HG03469 (cell line): ENCODE data around the gene CD84.
"Not testable (repeated sequence)": the region's sequence is repeated elsewhere in the genome, so short reads cannot be mapped to it uniquely, and the experiment has no call there.

Experiments used
- ATAC-seq: cut with Tn5 transposase; IDR thresholded peaks from one replicate; pipeline ENCODE4 v1.9.1; 2021; ENCODE audit warnings: mild to moderate bottlenecking, moderate library complexity, moderate number of reproducible peaks; ENCODE audit not compliant: unreplicated experiment

The CD84 gene, protein sequence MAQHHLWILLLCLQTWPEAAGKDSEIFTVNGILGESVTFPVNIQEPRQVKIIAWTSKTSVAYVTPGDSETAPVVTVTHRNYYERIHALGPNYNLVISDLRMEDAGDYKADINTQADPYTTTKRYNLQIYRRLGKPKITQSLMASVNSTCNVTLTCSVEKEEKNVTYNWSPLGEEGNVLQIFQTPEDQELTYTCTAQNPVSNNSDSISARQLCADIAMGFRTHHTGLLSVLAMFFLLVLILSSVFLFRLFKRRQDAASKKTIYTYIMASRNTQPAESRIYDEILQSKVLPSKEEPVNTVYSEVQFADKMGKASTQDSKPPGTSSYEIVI

DNA sequence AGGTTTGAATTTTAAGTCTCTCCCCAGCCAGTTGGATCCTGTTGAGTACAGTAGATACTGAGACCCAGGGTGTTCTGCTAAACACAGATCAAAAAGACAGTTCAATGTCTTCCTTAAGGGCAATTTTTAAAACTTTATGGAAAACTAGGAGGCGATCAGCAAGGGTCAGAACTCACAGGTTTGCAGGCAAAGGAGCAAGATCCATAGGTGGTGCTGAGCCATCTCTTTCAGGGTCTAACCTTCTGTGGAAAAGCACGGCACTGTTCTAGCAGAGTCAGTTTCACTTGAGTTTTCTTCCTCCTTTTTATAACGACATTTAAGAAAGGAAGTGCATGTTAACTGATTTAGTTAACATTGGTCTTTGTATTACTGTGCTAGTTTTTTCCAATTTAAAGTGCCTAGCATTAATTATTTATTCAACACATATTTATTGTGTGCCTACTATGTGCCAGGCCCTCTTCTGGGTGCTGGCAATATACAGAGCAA is at the start of gene CD84:
TSS of gene CD84 (minus strand) at position 281 of the 486 bp plus-strand sequence. CDS start at position 222, 59 bp downstream.
- ATAC-seq, result no peak

DNA sequence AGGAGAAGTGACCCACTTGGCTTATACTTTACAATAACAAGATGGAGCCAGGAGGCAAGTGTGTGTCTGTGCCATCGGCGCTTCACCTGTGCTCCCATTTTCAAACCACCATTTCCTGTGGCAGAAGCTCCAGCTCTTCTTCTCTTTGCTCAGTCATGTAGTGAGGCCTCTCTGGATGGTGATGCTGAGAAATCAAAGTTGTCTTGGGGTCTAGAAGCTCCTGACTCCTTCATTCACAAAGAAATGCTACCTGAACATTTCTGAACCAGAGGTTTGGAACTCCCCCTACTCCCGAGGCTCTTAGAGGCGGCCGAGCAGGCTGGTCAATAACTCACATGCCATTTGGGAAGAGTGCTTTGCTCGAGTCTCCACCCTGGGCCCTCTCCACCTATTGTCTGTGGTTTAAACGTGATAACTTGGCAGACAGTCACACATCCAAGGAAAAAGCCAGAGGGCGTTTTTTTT is 49.5 kb upstream of the CD84 start:
- no peak for ATAC-seq

DNA sequence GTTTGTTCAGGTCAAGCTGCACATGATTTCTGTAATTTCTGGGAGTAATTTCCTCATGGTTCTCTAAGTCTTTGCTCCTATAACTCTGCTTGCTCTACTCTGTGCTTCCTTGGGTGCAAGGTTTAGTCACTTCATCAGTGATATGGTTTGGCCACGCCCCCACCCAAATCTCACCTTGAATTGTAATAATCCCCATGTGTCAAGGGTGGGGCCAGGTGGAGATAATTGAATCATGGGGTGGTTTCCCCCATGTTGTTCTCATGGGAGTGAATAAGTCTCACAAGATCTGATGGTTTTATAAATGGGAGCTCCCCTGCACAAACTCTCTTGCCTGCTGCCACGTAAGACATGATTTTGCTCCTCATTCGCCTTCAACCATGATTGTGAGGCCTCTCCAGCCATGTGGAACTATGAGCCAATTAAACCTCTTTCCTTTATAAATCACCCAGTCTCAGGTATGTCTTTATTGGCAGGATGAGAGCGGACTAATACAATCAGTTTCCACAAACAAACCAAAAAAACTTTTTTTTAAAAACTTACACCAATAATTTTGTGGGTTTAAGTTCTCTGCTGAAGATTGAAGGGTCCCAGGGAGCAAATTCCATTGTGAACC is 48.5 kb upstream of the CD84 start:
- not testable (repeated sequence) for ATAC-seq

DNA sequence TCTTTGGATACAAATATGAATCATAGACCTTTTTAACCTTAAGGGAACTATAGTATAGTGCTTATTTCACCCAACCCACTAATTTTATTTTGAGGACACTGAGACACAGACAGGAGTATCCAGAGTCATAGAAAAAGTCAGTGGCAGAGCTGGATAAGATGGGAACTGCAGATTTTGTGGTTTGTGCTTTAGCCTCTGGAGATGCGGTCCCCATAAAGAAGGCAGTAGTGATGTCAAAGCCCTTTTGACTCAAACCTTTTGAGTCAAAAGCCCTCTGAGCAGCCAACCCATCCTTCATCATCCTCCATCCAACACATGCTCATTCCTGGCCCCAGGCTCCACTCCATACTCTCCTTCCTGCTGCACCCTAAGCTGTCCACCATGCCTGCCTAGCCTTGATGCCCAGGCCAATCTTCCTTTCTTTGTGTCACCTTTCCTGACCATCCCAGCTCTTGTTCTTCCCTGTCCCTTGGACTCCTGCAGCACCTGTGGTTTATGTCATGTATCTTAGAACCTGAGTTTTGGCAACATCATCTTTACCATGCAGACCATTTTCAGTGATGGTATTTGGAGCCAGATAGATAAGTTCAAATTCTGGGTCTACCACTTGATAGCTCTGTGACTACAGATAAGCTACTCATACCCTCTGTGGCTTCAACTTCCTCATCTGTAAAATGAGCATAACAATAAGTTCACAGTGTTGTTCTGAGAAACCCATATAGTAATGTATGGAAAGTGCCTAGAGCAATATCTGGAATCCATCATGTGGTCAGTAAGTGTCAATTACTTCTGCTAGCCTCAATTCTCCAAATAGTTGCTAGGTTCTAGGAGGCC is 47.4 kb upstream of the CD84 start:
- peak; percentile 22 for ATAC-seq

DNA sequence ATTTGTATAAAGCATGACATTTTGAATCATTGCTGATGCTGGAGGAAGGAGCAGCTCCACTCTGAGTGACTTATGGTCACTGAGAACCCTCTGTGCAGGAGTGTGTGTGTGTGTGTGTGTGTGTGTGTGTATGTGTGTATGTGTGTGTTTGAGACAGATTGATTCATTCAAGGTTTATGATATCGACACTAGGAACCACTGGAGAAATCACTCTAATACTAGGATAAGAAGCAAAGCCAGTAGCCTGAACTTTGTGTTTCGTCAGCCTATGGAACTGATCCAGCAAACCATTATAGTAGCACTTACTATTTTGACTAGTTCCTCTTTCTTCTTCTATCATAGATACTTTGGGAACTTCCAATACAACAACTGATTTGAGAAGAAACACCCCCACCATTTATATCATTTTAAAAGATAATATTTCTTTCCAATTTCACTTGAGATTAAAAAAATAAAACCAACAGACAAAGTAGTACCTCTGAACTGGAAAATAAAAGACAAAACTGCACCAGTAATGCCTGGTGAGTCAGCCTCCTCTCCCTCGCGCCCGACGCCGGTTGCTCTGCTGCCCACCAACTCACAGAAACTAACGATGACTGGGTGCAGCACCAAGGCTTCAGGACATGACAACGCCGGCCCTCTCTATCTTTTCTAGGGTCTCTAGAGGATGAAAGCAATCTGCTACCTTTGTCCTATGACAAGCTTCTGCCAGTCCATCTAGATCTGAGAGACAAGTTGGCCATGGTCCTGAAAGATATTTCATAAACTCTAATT is 46.6 kb upstream of the CD84 start:
- ATAC-seq, result no peak

DNA sequence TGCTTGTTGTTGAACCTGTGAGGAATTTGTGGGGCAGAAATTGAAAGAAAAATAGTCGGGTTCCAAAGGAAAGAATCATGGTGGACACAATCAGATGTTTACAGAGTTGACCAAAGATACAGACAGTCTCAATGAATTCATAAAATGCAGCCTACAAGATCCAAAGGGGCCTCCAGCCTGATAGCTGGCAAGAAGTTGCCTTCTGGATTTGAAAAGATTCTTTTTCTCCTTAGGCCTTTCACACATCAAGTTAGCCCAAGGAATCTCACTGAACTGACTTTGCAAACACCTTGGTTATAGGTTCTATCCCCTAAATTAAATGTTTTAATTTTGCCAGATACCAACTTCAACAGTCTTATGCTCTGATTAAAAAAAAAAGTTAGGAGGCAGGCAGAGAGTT is 46.0 kb upstream of the CD84 start:
- no peak for ATAC-seq

DNA sequence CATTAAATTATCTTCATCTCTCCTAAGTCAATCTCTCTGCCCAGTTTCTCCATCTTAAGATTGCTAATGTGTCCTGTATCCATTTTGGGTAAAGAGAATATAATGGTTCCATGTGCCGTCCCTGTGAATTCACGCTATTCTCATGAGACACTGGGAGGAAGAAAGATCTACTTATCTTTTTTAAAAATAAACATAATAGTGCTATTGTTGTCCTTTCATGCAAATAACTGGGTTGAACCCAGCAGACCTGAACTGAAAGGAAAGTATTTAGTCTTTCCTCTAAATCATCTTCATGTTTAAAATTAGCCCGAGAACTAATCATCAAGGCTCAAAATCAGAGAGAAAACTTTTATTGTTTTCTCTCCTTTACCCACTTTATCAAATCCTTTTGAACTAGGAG is 45.2 kb upstream of the CD84 start:
- ATAC-seq, result no peak

DNA sequence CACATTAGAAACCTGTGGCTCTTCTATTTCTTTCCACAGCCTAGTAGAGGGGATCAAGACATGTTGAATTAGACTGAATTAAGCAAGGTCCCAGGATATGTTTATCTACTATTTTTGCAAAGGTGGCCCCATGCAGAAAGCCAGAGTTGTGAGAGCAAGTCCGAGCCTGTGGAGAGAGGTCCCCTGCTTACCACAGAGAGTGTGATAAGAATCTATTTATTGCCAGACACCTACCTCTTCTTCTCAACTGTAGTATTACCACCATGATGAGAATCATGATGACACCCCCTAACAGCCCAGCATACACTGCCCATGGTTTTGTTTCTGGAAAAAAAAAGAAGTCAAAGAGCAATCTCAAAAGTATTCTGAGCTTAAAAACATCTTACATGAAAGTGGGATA is 44.6 kb upstream of the CD84 start:
- ATAC-seq, result no peak

DNA sequence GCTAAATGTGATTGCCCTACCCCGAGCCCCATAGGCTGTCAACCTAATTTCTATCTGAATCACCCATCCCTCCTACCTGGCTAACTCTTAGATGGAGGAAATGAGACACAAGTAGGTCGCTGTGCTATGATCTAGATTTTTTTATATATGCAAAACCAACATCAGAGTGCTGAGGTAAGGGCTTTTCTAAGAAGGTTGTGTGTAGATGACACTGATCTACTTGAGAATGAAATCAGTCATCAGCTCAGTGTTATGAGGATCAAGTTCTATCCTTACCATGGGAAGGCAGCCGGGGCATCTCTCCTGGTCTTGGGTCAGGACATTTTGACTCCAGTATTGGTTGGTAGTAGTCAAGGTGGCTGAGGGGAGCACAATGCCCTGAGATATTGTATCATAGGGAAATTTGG is 43.9 kb upstream of the CD84 start:
- ATAC-seq, result no peak

DNA sequence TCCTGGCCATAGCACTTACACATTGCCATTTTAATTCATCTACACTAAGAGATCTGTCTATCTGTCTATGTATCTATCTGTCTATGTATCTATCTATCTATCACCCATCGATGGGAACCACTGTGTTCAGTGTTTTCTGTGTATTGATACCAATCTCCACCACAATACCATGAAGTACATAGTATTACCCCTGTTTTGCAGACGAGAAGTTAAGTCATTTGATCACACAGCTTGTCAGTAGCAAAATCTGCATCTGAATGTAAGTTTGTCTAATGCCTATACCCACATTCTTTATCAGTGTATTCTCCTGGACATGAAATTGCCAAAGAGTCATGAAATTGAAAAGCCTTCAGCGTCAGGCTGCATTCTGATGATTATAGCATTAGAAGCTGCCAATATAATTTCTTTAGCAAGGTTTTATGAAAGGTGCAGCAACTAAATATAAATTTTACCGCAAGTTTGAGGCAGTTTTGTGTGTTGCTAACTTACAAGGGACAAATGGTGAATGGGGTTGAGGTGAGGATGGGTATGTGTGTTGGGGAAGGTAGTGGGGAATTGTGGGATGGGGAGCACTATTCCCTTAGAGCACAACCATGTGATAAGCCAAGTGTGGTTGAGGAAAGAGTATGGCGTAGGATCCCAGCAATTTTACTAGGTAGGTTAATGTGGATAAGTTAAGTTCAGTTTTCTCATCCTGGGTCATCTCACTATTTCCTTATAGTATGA is 43.4 kb upstream of the CD84 start:
- ATAC-seq, result no peak

DNA sequence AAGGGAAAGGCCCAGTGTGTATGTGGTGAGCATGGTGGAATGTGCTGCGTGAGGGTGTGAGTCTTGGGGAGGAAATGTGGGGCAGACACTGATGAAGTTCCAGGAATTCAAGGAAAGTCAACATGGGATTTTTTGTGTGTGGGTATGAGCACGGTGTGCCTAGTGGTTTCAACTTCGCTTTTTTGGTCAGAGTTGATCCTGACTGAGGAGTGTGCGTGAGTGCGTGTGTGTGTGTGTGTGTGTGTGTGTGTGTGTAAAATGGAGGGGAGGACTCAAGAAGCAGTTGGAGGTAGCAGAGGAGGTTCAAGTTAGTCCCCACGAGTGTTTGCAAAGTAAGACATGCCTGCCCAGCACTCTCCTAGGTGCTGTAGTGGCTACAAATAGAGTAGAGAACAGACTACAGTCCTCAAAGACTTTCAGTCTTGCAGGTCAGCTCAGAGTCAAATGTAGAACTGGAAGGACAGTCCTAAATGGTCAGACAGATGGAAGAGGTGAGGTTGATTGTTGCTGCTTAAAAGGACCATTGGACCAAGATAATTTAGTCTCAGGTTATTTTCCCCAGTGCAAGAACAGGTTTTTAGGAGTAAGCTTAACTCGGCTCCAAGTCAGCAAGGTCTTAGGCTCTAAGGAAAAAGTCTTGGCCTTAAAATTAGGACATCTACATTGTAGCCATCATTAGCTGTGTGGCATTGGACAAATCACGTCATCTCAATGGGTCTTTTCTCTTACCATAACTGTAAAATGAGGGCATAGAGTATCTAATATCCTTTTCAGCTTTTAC is 42.5 kb upstream of the CD84 start:
- ATAC-seq, result no peak

DNA sequence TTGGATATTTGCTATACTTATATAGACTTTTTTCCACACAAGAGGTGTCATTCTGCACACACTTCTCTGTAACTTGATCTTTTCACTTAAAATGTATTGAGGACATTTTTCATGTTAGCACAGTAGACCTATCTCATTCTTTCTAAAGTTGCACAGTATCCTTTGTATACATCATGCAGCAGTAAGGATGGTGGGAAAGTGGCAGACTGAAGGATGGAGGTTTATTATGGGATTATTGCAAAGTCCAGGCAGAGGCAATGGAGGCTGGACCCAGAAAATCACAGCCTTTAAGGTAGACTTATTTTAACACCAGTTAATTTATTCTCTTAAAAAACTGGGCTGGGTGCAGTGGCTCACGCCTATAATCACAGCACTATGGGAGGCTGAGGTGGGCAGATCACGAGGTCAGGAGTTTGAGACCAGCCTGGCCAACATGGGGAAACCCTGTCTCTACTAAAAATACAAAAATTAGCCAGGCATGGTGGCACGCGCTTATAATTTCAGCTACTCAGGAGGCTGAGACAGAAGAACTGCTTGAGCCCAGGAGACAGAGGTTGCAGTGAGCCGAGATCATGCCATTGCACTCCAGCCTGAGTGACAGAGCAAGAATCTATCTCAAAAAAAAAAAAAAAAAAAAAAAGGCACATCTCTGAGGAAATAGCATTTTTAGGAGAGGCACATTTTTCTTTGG is 41.8 kb upstream of the CD84 start:
- ATAC-seq, result no peak

DNA sequence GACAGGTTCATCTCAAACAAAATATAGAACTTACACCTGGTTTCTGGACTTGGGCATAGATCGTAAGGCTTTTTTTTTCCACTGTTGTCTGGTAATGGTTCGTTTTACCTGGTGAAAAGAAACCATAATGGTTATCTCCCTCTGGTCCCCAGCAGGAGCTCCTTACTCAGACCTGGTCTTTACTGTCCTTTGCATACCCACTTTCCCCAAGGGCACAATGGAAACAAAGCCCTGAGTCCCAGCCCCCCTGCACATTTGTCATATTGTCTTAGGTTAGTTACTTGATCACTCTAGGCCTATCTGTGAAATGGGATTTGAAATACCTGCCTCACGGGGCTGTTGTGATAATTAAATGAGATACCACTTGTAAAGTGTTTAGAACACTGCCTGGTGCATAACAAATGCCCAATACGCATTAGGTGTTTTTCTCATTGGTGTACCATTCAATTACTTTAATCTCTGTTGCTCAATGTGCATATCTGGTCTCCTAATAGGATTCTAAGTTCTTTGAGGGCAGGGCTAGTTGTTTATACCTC is 40.5 kb upstream of the CD84 start:
- no peak for ATAC-seq

DNA sequence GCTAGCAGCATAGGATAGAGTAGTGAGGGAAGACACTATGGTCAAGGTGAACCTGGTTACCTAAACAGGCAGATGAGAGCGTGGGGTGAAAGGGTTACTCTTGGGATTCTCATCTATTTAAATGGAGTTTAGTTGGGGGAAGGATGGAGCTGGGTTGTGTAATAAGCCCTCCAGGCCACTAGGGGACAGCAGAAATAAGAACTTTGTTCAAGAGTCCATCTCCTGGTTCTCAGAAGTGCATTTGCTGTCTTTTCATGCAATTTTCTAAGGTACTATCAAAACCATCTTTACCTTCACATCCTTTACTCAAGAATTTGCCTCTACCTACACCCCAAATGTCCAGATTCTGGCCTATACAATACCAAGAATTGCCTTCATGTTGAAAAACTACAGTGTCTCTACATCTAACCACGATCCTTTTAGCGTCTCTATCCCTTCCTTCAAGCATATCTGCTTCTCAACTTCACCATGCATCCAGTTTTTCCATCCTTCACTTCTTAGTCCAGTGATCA is 39.5 kb upstream of the CD84 start:
- no peak for ATAC-seq

DNA sequence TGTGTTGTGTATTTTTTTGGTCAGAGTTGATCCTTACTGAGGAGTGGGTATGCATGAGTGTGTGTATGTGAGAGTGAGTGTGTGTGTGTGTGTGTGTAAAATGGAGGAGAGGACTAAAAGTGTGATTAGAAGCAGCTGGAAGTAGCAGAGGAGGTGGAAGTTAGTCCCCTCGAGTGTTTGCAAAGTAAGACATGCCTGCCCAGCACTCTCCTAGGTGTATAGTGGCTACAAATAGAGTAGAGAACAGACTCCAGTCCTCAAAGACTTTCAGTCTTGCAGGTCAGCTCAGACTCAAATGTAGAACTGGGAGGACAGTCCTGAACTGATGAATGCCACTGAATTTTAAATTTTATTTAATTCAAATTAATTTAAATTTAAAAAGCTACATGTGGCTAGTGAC is 39.0 kb upstream of the CD84 start:
- no peak for ATAC-seq

DNA sequence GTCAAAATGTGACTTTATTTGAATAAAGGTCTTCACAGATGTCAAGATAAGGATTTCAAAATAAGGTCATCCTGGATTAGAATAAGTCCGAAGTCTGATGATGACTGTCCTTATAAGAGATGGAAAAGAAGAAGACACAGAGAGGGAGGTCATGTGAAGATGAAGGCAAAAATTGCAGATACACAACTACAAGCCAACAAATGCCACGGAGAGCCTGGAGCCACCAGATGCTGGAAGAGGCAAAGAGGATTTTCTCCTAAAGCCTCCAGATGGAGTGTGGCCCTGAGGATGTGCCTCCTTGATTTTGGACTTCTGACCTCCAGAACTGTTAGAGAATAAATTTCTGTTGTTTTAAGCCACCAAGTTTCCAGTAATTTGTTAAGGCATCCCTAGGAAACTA is 36.4 kb upstream of the CD84 start:
- no peak for ATAC-seq

DNA sequence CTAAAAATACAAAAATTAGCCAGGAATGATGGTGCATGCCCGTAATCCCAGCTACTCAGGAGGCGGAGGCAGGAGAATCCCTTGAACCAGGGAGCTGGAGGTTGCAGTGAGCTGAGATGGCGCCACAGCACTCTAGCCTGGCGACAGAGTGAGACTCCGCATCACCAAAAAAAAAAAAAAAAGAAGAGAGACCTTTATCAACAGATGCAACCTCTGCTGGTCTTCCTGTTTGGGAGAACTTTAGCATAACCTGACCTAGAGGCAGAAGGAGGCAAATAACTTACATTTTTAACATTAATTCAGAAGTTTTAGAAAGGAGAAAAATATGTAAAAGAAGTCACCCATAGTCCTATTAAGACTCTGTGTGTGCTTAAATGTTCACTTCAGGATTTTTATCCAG is 35.1 kb upstream of the CD84 start:
- ATAC-seq, result no peak

DNA sequence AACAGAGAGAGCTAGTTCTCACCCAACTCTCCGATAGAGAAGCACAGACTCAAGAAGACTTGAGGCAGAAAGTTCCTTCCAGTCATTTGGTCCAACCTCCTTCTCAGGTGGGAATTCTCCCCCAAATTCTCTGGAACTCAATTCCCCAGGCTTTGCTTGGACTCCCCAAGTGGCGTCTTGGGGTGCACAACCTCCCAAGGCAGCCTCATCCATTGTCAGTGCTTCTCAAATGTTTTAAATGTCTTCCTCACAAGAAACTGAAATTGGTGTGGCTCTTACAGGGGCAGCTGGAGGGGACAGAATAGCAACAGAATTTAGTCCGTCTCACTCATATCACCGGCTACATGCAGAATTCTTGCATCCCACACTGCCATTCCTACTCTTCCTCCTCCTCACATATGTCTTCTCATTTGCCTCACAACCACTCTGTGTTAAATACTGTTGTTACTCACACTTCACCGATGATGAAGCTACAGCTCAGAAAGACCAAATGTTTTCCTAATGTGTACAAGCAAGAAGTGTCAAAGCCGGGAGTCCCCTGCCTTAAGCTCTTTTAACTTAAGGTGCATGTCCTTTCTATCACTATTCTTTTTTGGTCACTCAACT is 33.4 kb upstream of the CD84 start:
- no peak for ATAC-seq
